ENCODE data around the gene ST6GAL1. TPM values are rescaled to one million over a fixed set of nuclear protein-coding genes. Genes with fewer than 3 reads are reported as not detected.

ST6GAL1 gene
- total RNA-seq, 1 donor from 2014 or later = 16.7 TPM

GRCh38 chr3:187077085-187077484, 146.8 kb downstream of the ST6GAL1 start:
- no peaks in the 10 kb centered on the region for H3K27me3 ChIP-seq (ENCODE audit: control insufficient read depth in 3 of 3, insufficient read depth in 3 of 3, low read length in 3 of 3)
- no peak overlapping the region for H3K4me3 ChIP-seq (ENCODE audit: low read length in 3 of 3)
- no peaks in the 10 kb centered on the region for H3K9me3 ChIP-seq (ENCODE audit: control insufficient read depth in 3 of 3, low read length in 3 of 3)
- no peak overlapping the region for H3K27ac ChIP-seq (ENCODE audit: low read depth, low read length)
- no peaks in the 10 kb centered on the region for H3K4me1 ChIP-seq (ENCODE audit: control insufficient read depth in 3 of 3, insufficient read depth in 3 of 3, low read length in 3 of 3)
- H3K36me3 ChIP-seq (ENCODE audit: control insufficient read depth in 3 of 3, insufficient read depth in 3 of 3, low read length in 3 of 3) = peaks cover 17 to 38% (median 35%) of the 10 kb centered on the region in 3 donors
- no peak overlapping the region for H3K9ac ChIP-seq (ENCODE audit: low read depth in 1 of 3, low read length in 3 of 3)

- no peaks in the 10 kb centered on the region for H3K9me3 ChIP-seq (ENCODE audit: control insufficient read depth in 3 of 3, low read length in 3 of 3)
- H3K9ac ChIP-seq (ENCODE audit: low read depth in 1 of 3, low read length in 3 of 3) = no peak overlapping the region
- H3K36me3 ChIP-seq (ENCODE audit: control insufficient read depth in 3 of 3, insufficient read depth in 3 of 3, low read length in 3 of 3) = peaks cover 17 to 36% (median 35%) of the 10 kb centered on the region in 3 donors
- no peak overlapping the region for H3K4me3 ChIP-seq (ENCODE audit: low read length in 3 of 3)
- no peaks in the 10 kb centered on the region for H3K4me1 ChIP-seq (ENCODE audit: control insufficient read depth in 3 of 3, insufficient read depth in 3 of 3, low read length in 3 of 3)
- H3K27me3 ChIP-seq (ENCODE audit: control insufficient read depth in 3 of 3, insufficient read depth in 3 of 3, low read length in 3 of 3) = no peaks in the 10 kb centered on the region
- H3K27ac ChIP-seq (ENCODE audit: low read depth, low read length) = no peak overlapping the region
Measured at GRCh38 chr3:187077537-187077936, 147.2 kb downstream of the ST6GAL1 start.

GRCh38 chr3:187079090-187080022, 149.0 kb downstream of the ST6GAL1 start:
- H3K27ac ChIP-seq (ENCODE audit: low read depth, low read length) = no peak overlapping the region
- no peaks in the 10 kb centered on the region for H3K9me3 ChIP-seq (ENCODE audit: control insufficient read depth in 3 of 3, low read length in 3 of 3)
- no peaks in the 10 kb centered on the region for H3K4me1 ChIP-seq (ENCODE audit: control insufficient read depth in 3 of 3, insufficient read depth in 3 of 3, low read length in 3 of 3)
- no peaks in the 10 kb centered on the region for H3K27me3 ChIP-seq (ENCODE audit: control insufficient read depth in 3 of 3, insufficient read depth in 3 of 3, low read length in 3 of 3)
- H3K36me3 ChIP-seq (ENCODE audit: control insufficient read depth in 3 of 3, insufficient read depth in 3 of 3, low read length in 3 of 3) = peaks cover 11 to 26% (median 25%) of the 10 kb centered on the region in 3 donors
- no peak overlapping the region for H3K9ac ChIP-seq (ENCODE audit: low read depth in 1 of 3, low read length in 3 of 3)
- H3K4me3 ChIP-seq (ENCODE audit: low read length in 3 of 3) = no peak overlapping the region

GRCh38 chr3:187080799-187081450, 150.6 kb downstream of the ST6GAL1 start:
- no peak overlapping the region for H3K27ac ChIP-seq (ENCODE audit: low read depth, low read length)
- no peak overlapping the region for H3K4me3 ChIP-seq (ENCODE audit: low read length in 3 of 3)
- H3K9ac ChIP-seq (ENCODE audit: low read depth in 1 of 3, low read length in 3 of 3) = no peak overlapping the region
- no peaks in the 10 kb centered on the region for H3K9me3 ChIP-seq (ENCODE audit: control insufficient read depth in 3 of 3, low read length in 3 of 3)
- H3K4me1 ChIP-seq (ENCODE audit: control insufficient read depth in 3 of 3, insufficient read depth in 3 of 3, low read length in 3 of 3) = peaks cover 0 to 3% (median 0%) of the 10 kb centered on the region in 3 donors
- H3K36me3 ChIP-seq (ENCODE audit: control insufficient read depth in 3 of 3, insufficient read depth in 3 of 3, low read length in 3 of 3) = peaks cover 9 to 13% (median 13%) of the 10 kb centered on the region in 3 donors
- H3K27me3 ChIP-seq (ENCODE audit: control insufficient read depth in 3 of 3, insufficient read depth in 3 of 3, low read length in 3 of 3) = no peaks in the 10 kb centered on the region

- Histone ChIP-seq H3K4me3 (ENCODE audit: low read length in 3 of 3) (no peak overlapping the region), H3K9me3 (ENCODE audit: control insufficient read depth in 3 of 3, low read length in 3 of 3) (no peaks in the 10 kb centered on the region), H3K27me3 (ENCODE audit: control insufficient read depth in 3 of 3, insufficient read depth in 3 of 3, low read length in 3 of 3) (no peaks in the 10 kb centered on the region), H3K27ac (ENCODE audit: low read depth, low read length) (no peak overlapping the region), H3K36me3 (ENCODE audit: control insufficient read depth in 3 of 3, insufficient read depth in 3 of 3, low read length in 3 of 3) (peaks cover 0 to under 1% (median 0%) of the 10 kb centered on the region in 3 donors), H3K9ac (ENCODE audit: low read depth in 1 of 3, low read length in 3 of 3) (no peak overlapping the region), H3K4me1 (ENCODE audit: control insufficient read depth in 3 of 3, insufficient read depth in 3 of 3, low read length in 3 of 3) (peaks cover 0 to 3% (median 0%) of the 10 kb centered on the region in 3 donors)
Measured at GRCh38 chr3:187082758-187083375, 152.5 kb downstream of the ST6GAL1 start.

GRCh38 chr3:187084126-187084525, 153.8 kb downstream of the ST6GAL1 start:
- no peak overlapping the region for H3K9ac ChIP-seq (ENCODE audit: low read depth in 1 of 3, low read length in 3 of 3)
- H3K9me3 ChIP-seq (ENCODE audit: control insufficient read depth in 3 of 3, low read length in 3 of 3) = no peaks in the 10 kb centered on the region
- H3K4me1 ChIP-seq (ENCODE audit: control insufficient read depth in 3 of 3, insufficient read depth in 3 of 3, low read length in 3 of 3) = peaks cover 0 to 3% (median 0%) of the 10 kb centered on the region in 3 donors
- H3K36me3 ChIP-seq (ENCODE audit: control insufficient read depth in 3 of 3, insufficient read depth in 3 of 3, low read length in 3 of 3) = no peaks in the 10 kb centered on the region
- H3K4me3 ChIP-seq (ENCODE audit: low read length in 3 of 3) = no peak overlapping the region
- H3K27ac ChIP-seq (ENCODE audit: low read depth, low read length) = no peak overlapping the region
- H3K27me3 ChIP-seq (ENCODE audit: control insufficient read depth in 3 of 3, insufficient read depth in 3 of 3, low read length in 3 of 3) = no peaks in the 10 kb centered on the region

GRCh38 chr3:187084580-187084979, 154.3 kb downstream of the ST6GAL1 start:
- H3K9ac ChIP-seq (ENCODE audit: low read depth in 1 of 3, low read length in 3 of 3) = no peak overlapping the region
- H3K27ac ChIP-seq (ENCODE audit: low read depth, low read length) = no peak overlapping the region

GRCh38 chr3:187085021-187085666, 154.8 kb downstream of the ST6GAL1 start:
- H3K4me3 ChIP-seq (ENCODE audit: low read length in 3 of 3) = no peak overlapping the region
- H3K27ac ChIP-seq (ENCODE audit: low read depth, low read length) = no peak overlapping the region

More at GRCh38 chr3:187084580-187084979, 154.3 kb downstream of the ST6GAL1 start:
- Histone ChIP-seq H3K4me1 (ENCODE audit: control insufficient read depth in 3 of 3, insufficient read depth in 3 of 3, low read length in 3 of 3) (peaks cover 0 to 3% (median 0%) of the 10 kb centered on the region in 3 donors), H3K9me3 (ENCODE audit: control insufficient read depth in 3 of 3, low read length in 3 of 3) (no peaks in the 10 kb centered on the region), H3K36me3 (ENCODE audit: control insufficient read depth in 3 of 3, insufficient read depth in 3 of 3, low read length in 3 of 3) (no peaks in the 10 kb centered on the region), H3K4me3 (ENCODE audit: low read length in 3 of 3) (no peak overlapping the region), H3K27me3 (ENCODE audit: control insufficient read depth in 3 of 3, insufficient read depth in 3 of 3, low read length in 3 of 3) (no peaks in the 10 kb centered on the region)

GRCh38 chr3:187085933-187086332, 155.6 kb downstream of the ST6GAL1 start:
- Histone ChIP-seq H3K9ac (ENCODE audit: low read depth in 1 of 3, low read length in 3 of 3) (no peak overlapping the region), H3K27me3 (ENCODE audit: control insufficient read depth in 3 of 3, insufficient read depth in 3 of 3, low read length in 3 of 3) (no peaks in the 10 kb centered on the region), H3K4me3 (ENCODE audit: low read length in 3 of 3) (no peak overlapping the region), H3K9me3 (ENCODE audit: control insufficient read depth in 3 of 3, low read length in 3 of 3) (no peaks in the 10 kb centered on the region), H3K4me1 (ENCODE audit: control insufficient read depth in 3 of 3, insufficient read depth in 3 of 3, low read length in 3 of 3) (peaks cover 0 to 3% (median 0%) of the 10 kb centered on the region in 3 donors), H3K27ac (ENCODE audit: low read depth, low read length) (no peak overlapping the region), H3K36me3 (ENCODE audit: control insufficient read depth in 3 of 3, insufficient read depth in 3 of 3, low read length in 3 of 3) (no peaks in the 10 kb centered on the region)

More at GRCh38 chr3:187085021-187085666, 154.8 kb downstream of the ST6GAL1 start:
- H3K27me3 ChIP-seq (ENCODE audit: control insufficient read depth in 3 of 3, insufficient read depth in 3 of 3, low read length in 3 of 3) = no peaks in the 10 kb centered on the region
- peaks cover 0 to 3% (median 0%) of the 10 kb centered on the region in 3 donors for H3K4me1 ChIP-seq (ENCODE audit: control insufficient read depth in 3 of 3, insufficient read depth in 3 of 3, low read length in 3 of 3)
- no peaks in the 10 kb centered on the region for H3K36me3 ChIP-seq (ENCODE audit: control insufficient read depth in 3 of 3, insufficient read depth in 3 of 3, low read length in 3 of 3)
- H3K9ac ChIP-seq (ENCODE audit: low read depth in 1 of 3, low read length in 3 of 3) = no peak overlapping the region
- no peaks in the 10 kb centered on the region for H3K9me3 ChIP-seq (ENCODE audit: control insufficient read depth in 3 of 3, low read length in 3 of 3)

Data from skeletal muscle tissue (tissue), 4 donors.